Measurements from ENCODE around the gene CRIM1.

The CRIM1 gene

GRCh38 chr2:36456227-36457175 lies 100.9 kb downstream of the CRIM1 start:
- no peak for DNase-seq

GRCh38 chr2:36458106-36458505 lies 102.5 kb downstream of the CRIM1 start:
- no peak for DNase-seq

- no peak for DNase-seq
Measured at GRCh38 chr2:36459725-36460137, 104.2 kb downstream of the CRIM1 start.

GRCh38 chr2:36461039-36461681 lies 105.6 kb downstream of the CRIM1 start:
- no peak for DNase-seq

GRCh38 chr2:36462311-36462935 lies 106.8 kb downstream of the CRIM1 start:
- DNase-seq = no peak

GRCh38 chr2:36463365-36463764 lies 107.8 kb downstream of the CRIM1 start:
- DNase-seq = no peak

- DNase-seq = no peak
Measured at GRCh38 chr2:36464006-36464721, 108.6 kb downstream of the CRIM1 start.

GRCh38 chr2:36466135-36466534 lies 110.6 kb downstream of the CRIM1 start:
- no peak for DNase-seq

GRCh38 chr2:36468463-36469105 lies 113.0 kb downstream of the CRIM1 start:
- no peak for DNase-seq

- DNase-seq = no peak
Measured at GRCh38 chr2:36469106-36469477, 113.5 kb downstream of the CRIM1 start.

GRCh38 chr2:36469710-36470109 lies 114.1 kb downstream of the CRIM1 start:
- no peak for DNase-seq

GRCh38 chr2:36473230-36473629 lies 117.7 kb downstream of the CRIM1 start:
- DNase-seq = no peak

GRCh38 chr2:36476411-36476810 lies 120.8 kb downstream of the CRIM1 start:
- no peak for DNase-seq

- DNase-seq = no peak
Measured at GRCh38 chr2:36477315-36477714, 121.7 kb downstream of the CRIM1 start.

- DNase-seq = no peak
Measured at GRCh38 chr2:36477746-36478145, 122.2 kb downstream of the CRIM1 start.

GRCh38 chr2:36478332-36478738 lies 122.8 kb downstream of the CRIM1 start:
- no peak for DNase-seq

GRCh38 chr2:36478999-36479398 lies 123.4 kb downstream of the CRIM1 start:
- DNase-seq = no peak

- no peak for DNase-seq
Measured at GRCh38 chr2:36479406-36479805, 123.8 kb downstream of the CRIM1 start.

- DNase-seq = no peak
Measured at GRCh38 chr2:36480028-36480427, 124.5 kb downstream of the CRIM1 start.

- DNase-seq = no peak
Measured at GRCh38 chr2:36480636-36481035, 125.1 kb downstream of the CRIM1 start.

GRCh38 chr2:36481709-36482108 lies 126.1 kb downstream of the CRIM1 start:
- no peak for DNase-seq

GRCh38 chr2:36482576-36483214 lies 127.1 kb downstream of the CRIM1 start:
- no peak for DNase-seq

All from stimulated activated CD4-positive, alpha-beta T cell treated with anti-CD3 and anti-CD28 coated beads, Interleukin-15, amount 100 ng/mL, for 24 hours (primary cell).